ENCODE data around the gene RERE.
"Not testable (repeated sequence)": the region's sequence is repeated elsewhere in the genome, so short reads cannot be mapped to it uniquely, and the experiment has no call there.

RERE gene

GRCh38 chr1:8384577-8384976 is 432.9 kb downstream of the RERE start:
- POLR2A ChIA-PET = no interaction called here
- DNase-seq (ENCODE audit: extremely low spot score) = no peak
- TF ChIP-seq NFRKB (IDR thresholded peaks at IDR 0.05) (no peak), FOXK2 (IDR thresholded peaks at IDR 0.05) (no peak), L3MBTL2 (conservative IDR thresholded peaks at IDR 0.05) (no peak), LEF1 (IDR thresholded peaks at IDR 0.05; ENCODE audit: borderline replicate concordance) (no peak), SUZ12 (IDR thresholded peaks at IDR 0.05) (no peak), FOXA1 (IDR thresholded peaks at IDR 0.05) (no peak), SP1 (IDR thresholded peaks at IDR 0.05) (no peak), HDGF (IDR thresholded peaks at IDR 0.05; ENCODE audit: borderline replicate concordance) (no peak), FOXM1 (IDR thresholded peaks at IDR 0.05; ENCODE audit: borderline replicate concordance) (no peak), TARDBP (IDR thresholded peaks at IDR 0.05) (no peak)
- CTCF ChIA-PET = no interaction called here

- ChIA-PET POLR2A (no interaction called here), CTCF (no interaction called here)
- no peak for TF ChIP-seq L3MBTL2 (conservative IDR thresholded peaks at IDR 0.05)
- TF ChIP-seq ZNF384 (IDR thresholded peaks at IDR 0.05) = no peak
- TF ChIP-seq FOXK2 (IDR thresholded peaks at IDR 0.05) = no peak
- TF ChIP-seq CTBP1 (IDR thresholded peaks at IDR 0.05; ENCODE audit: borderline replicate concordance) = no peak
- TF ChIP-seq BHLHE40 (IDR thresholded peaks at IDR 0.05; ENCODE audit: borderline replicate concordance) = no peak
- no peak for TF ChIP-seq LEF1 (IDR thresholded peaks at IDR 0.05; ENCODE audit: borderline replicate concordance)
- no peak for TF ChIP-seq HDGF (IDR thresholded peaks at IDR 0.05; ENCODE audit: borderline replicate concordance)
- no peak for TF ChIP-seq FOXM1 (IDR thresholded peaks at IDR 0.05; ENCODE audit: borderline replicate concordance)
- no peak for TF ChIP-seq ARNT (IDR thresholded peaks at IDR 0.05)
- TF ChIP-seq PKNOX1 (IDR thresholded peaks at IDR 0.05) = no peak
- TF ChIP-seq SUZ12 (IDR thresholded peaks at IDR 0.05) = no peak
- no peak for TF ChIP-seq SP1 (IDR thresholded peaks at IDR 0.05)
- TF ChIP-seq FOXA1 (IDR thresholded peaks at IDR 0.05) = no peak
- no peak for TF ChIP-seq ELF4 (IDR thresholded peaks at IDR 0.05)
- TF ChIP-seq TARDBP (IDR thresholded peaks at IDR 0.05) = no peak
- no peak for DNase-seq (ENCODE audit: extremely low spot score)
These were observed 433.4 kb downstream of the RERE start for GRCh38 chr1:8384088-8384487.

GRCh38 chr1:8382608-8383505 is 434.6 kb downstream of the RERE start:
- DNase-seq (ENCODE audit: extremely low spot score) = no peak
- ChIA-PET POLR2A (no interaction called here), CTCF (no interaction called here)
- TF ChIP-seq LEF1 (IDR thresholded peaks at IDR 0.05; ENCODE audit: borderline replicate concordance) (no peak), BHLHE40 (IDR thresholded peaks at IDR 0.05; ENCODE audit: borderline replicate concordance) (no peak), FOXA1 (IDR thresholded peaks at IDR 0.05) (no peak), ARNT (IDR thresholded peaks at IDR 0.05) (no peak), L3MBTL2 (conservative IDR thresholded peaks at IDR 0.05) (no peak), NFRKB (IDR thresholded peaks at IDR 0.05) (no peak), PKNOX1 (IDR thresholded peaks at IDR 0.05) (no peak)

- peak; percentile 28 for DNase-seq (ENCODE audit: extremely low spot score)
- ChIA-PET CTCF (no interaction called here), POLR2A (no interaction called here)
- no peak for TF ChIP-seq SUZ12 (IDR thresholded peaks at IDR 0.05)
- no peak for TF ChIP-seq NFRKB (IDR thresholded peaks at IDR 0.05)
- TF ChIP-seq FOXA1 (IDR thresholded peaks at IDR 0.05) = no peak
- TF ChIP-seq FOXM1 (IDR thresholded peaks at IDR 0.05; ENCODE audit: borderline replicate concordance) = no peak
- TF ChIP-seq BHLHE40 (IDR thresholded peaks at IDR 0.05; ENCODE audit: borderline replicate concordance) = no peak
- TF ChIP-seq ELF4 (IDR thresholded peaks at IDR 0.05) = no peak
- TF ChIP-seq SP1 (IDR thresholded peaks at IDR 0.05) = no peak
- no peak for TF ChIP-seq TARDBP (IDR thresholded peaks at IDR 0.05)
- no peak for TF ChIP-seq HDGF (IDR thresholded peaks at IDR 0.05; ENCODE audit: borderline replicate concordance)
- no peak for TF ChIP-seq L3MBTL2 (conservative IDR thresholded peaks at IDR 0.05)
- TF ChIP-seq CTBP1 (IDR thresholded peaks at IDR 0.05; ENCODE audit: borderline replicate concordance) = no peak
- no peak for TF ChIP-seq ZNF384 (IDR thresholded peaks at IDR 0.05)
- no peak for TF ChIP-seq PKNOX1 (IDR thresholded peaks at IDR 0.05)
- TF ChIP-seq LEF1 (IDR thresholded peaks at IDR 0.05; ENCODE audit: borderline replicate concordance) = no peak
- TF ChIP-seq FOXK2 (IDR thresholded peaks at IDR 0.05) = no peak
- TF ChIP-seq ARNT (IDR thresholded peaks at IDR 0.05) = no peak
These were observed 435.4 kb downstream of the RERE start for GRCh38 chr1:8382051-8382505.

GRCh38 chr1:8381618-8382017 is 435.8 kb downstream of the RERE start:
- no peak for TF ChIP-seq FOXK2 (IDR thresholded peaks at IDR 0.05)
- no peak for TF ChIP-seq LEF1 (IDR thresholded peaks at IDR 0.05; ENCODE audit: borderline replicate concordance)
- TF ChIP-seq HDGF (IDR thresholded peaks at IDR 0.05; ENCODE audit: borderline replicate concordance) = no peak
- TF ChIP-seq BHLHE40 (IDR thresholded peaks at IDR 0.05; ENCODE audit: borderline replicate concordance) = no peak
- TF ChIP-seq FOXM1 (IDR thresholded peaks at IDR 0.05; ENCODE audit: borderline replicate concordance) = no peak
- TF ChIP-seq ZNF384 (IDR thresholded peaks at IDR 0.05) = no peak
- TF ChIP-seq SUZ12 (IDR thresholded peaks at IDR 0.05) = no peak
- no peak for TF ChIP-seq ELF4 (IDR thresholded peaks at IDR 0.05)
- TF ChIP-seq SP1 (IDR thresholded peaks at IDR 0.05) = no peak
- TF ChIP-seq PKNOX1 (IDR thresholded peaks at IDR 0.05) = no peak
- TF ChIP-seq L3MBTL2 (conservative IDR thresholded peaks at IDR 0.05) = no peak
- no peak for TF ChIP-seq ARNT (IDR thresholded peaks at IDR 0.05)
- TF ChIP-seq NFRKB (IDR thresholded peaks at IDR 0.05) = no peak
- no peak for TF ChIP-seq FOXA1 (IDR thresholded peaks at IDR 0.05)
- TF ChIP-seq CTBP1 (IDR thresholded peaks at IDR 0.05; ENCODE audit: borderline replicate concordance) = no peak
- TF ChIP-seq TARDBP (IDR thresholded peaks at IDR 0.05) = no peak
- ChIA-PET CTCF (no interaction called here), POLR2A (no interaction called here)
- no peak for DNase-seq (ENCODE audit: extremely low spot score)

GRCh38 chr1:8380310-8380709 is 437.1 kb downstream of the RERE start:
- POLR2A ChIA-PET; DNase-seq (ENCODE audit: extremely low spot score); CTCF ChIA-PET: not testable (repeated sequence)
